Amniotic epithelial cell (primary cell): ENCODE results near the gene BRMS1L.
"Not testable (repeated sequence)": the region's sequence is repeated elsewhere in the genome, so short reads cannot be mapped to it uniquely, and the experiment has no call there.

Experiments used
- DNase-seq: peaks from one replicate; pipeline ENCODE4 v3.0.0-alpha.2; 2010; ENCODE audit warnings: low read depth

Gene BRMS1L

DNA sequence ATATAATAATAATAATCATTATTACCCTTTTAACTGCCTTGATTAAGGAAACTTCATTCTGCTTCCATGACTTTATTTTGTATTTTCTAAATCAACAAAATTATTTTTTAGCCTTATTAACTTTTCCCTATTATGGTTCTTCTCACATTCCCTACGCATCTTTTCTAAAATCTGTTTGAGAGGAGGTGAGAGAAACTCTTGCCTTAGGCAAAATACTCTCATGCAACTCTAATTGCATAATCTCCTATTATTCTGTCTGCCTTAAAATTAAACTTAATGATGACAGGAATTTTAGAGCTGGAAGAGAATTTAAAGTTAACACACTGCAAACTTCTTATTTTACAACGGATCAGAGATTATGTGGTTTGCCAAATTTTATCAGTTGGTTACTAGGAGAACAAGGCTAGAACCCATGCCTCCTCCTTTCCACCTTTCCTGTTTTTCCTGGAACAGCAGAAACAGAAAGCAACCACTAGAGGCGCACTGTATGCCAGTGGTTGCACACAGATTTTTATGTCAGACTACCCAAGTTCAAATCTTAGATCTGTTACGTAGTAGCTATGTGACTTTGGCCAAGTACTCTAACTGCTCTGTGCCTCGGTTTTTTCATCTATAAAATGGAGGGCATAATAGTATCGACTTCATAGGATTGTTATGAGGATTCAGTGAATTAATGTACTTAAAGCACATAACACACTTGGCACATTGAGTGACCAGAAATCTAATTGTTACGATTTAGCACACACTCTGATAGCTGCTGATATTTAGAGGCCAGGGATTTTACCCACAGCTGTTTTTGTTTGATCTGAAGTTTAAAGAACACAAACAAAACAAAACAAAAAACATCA, 4.3 kb upstream of the BRMS1L start:
- DNase-seq, result peak; percentile 46

DNA sequence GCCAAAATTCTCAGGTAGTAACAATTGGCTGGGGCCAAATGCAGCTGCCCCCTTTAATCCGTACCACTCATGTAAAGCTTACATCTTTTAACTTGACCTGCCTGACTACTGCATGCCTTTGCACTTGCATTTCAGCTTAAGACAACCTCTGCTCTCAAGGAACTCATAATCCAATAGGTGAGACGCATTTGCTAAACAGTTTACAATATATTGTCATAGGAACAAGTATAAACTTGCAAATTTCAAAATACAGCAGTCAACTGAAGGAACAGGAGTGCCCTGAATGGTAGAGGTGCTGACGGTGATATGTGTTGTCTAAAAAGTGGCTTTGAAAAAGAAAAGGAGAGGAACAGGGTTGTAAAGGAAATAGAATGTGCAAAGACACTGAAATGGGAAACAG, 3.6 kb upstream of the BRMS1L start:
- no peak for DNase-seq

DNA sequence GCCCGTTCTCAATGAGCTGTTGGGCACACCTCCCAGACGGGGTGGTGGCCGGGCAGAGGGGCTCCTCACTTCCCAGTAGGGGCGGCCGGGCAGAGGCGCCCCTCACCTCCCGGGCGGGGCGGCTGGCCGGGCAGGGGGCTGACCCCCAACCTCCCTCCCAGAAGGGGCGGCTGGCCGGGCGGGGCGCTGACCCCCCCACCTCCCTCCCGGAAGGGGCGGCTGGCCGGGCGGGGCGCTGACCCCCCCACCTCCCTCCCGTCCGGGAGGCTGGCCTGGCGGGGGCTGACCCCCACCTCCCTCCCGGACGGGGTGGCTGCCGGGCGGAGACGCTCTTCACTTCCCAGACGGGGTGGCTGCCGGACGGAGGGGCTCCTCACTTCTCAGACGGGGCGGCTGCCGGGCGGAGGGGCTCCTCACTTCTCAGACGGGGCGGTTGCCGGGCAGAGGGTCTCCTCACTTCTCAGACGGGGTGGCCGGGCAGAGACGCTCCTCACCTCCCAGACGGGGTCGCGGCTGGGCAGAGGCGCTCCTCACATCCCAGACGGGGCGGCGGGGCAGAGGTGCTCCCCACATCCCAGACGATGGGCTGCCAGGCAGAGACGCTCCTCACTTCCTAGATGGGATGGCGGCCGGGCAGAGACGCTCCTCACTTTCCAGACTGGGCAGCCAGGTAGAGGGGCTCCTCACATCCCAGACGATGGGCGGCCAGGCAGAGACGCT, 1.5 kb upstream of the BRMS1L start:
- not testable (repeated sequence) for DNase-seq

DNA sequence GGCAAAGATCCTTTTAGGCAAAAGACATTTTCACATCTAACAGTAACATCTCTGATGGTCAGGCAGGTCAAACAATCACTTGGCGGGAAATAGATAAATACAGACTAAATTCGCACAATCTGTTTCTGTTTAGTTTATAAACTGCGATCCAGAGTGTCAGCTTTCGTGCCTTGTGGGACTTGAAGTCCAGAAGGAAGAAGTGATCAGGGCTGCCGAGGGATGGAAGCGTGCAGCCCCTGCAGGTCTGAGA, 245 bp upstream of the BRMS1L start:
- DNase-seq, result no peak

DNA sequence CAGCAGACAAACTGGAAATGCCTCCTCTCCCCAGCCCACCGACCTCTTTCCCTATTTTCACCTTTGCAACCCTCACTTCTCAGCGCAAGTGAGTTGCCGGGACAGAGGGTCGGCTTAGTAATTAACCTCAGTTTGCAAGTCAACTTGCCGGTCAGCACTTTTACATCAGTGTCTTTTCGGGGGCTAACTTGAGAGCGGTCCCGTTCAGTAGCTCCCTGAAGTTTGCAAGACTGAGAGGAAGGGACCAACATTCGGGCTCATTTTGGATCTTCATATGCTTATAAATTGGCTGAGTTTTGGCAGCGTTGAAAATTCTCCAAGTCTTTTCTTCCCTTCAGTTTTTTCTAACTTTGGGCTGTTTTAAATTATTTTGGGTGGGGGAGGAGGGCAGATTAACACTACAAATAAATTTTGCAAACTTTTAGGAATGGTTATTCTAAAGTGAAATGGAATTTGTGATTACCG, 846 bp downstream of the BRMS1L start:
- no peak for DNase-seq

DNA sequence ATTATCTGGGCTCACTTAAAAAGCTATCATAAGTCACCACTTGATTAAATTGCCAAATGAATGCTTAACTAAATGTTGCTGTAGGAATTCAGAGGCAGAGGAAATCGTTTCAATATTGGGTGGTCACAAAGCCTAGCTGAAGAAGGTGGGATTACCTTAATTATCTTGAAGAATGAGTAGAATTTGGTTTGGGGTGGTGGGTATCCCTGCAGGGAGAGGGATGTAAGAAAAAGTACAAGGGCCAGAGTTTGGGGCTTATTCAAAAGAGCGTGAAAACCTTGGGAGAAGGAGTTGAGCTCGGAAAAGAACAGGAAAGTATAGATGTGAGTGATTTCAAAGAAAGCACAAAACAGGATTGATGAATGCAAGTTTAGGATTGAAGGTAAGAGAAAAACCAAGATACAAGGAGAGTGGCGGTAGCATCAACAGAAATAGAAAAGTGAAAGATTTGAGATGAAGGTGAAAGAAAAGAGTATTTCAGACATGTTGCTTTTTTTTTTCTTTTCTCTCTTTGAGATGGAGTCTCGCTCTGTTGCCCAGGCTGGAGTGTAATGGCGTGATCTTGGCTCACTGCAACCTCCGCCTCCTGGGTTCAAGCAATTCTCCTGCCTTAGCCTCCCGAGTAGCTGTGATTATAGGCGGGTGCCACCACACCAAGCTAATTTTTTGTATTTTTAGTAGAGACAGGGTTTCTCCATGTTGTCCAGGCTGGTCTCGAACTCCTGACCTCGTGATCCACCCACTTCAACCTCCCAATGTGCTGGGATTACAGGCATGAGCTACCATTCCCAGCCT, 1.7 kb downstream of the BRMS1L start:
- no peak for DNase-seq

DNA sequence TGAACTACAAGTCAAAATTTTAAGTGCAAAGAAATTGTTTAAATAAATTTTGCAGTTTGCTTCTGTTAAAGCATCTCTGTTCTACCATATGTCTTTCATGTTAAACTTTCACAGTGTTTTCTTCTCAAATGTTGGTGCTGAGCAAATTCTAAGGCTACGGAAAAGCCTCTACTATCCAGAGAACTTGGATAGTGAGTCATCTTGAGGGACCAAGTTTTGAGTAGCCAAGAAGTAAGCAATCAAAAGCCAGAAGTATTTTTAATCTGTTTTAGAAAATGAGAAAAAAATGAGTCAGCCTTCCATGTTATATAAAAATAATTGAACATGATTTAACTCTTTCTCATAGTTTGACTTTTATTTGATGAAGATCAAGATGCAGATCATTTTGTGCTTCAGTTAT, 3.3 kb downstream of the BRMS1L start:
- peak; percentile 7 for DNase-seq

DNA sequence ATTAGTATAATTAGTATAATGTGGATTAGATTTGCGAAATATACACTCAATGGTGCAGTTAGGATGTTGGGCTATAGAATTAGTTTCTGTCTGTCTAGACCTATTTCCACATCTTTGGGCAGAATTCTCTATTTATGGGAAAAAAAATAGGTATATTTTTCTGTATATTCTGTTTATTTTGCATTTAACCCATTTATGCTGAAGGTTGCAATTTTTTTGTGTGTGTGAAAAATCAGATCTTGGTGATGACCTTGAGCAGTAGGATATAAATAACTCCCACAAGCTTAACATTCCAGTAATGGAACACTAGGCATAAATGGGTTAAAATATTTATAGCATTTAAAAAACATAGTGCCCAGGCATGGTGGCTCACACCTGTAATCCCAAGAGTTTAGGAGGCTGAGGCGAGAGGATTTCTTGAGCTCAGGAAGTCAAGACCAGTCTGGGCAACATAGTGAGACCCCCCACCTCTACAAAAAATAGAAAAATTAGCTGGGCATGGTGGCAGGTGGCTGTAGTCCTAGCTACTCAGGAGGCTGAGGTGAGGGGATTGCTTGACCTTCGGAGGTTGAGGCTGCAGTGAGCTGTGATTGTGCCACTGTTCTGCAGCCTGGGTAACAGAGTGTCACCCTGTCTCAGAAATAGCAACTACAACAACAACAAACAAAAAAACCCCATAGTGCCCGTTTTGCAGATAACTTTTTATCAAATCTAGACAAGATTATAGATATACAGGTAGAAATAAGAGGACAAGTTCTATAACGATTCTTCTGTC, 9.3 kb downstream of the BRMS1L start:
- no peak for DNase-seq

DNA sequence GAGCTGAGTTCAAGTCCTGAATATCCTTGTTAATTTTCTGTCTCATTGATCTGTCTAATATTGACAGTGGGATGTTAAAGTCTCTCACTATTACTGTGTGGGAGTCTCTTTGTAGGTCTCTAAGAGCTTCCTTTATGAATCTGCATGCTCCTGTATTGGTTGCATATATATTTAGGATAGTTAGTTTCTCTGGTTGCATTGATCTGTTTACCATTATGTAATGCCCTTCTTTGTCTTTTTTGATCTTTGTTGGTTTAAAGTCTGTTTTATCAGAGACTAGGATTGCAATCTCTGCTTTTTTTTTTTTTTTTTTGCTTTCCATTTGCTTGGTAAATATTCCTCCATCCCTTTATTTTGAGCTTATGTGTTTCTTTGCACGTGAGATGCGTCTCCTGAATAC, 15.6 kb downstream of the BRMS1L start:
- not testable (repeated sequence) for DNase-seq

DNA sequence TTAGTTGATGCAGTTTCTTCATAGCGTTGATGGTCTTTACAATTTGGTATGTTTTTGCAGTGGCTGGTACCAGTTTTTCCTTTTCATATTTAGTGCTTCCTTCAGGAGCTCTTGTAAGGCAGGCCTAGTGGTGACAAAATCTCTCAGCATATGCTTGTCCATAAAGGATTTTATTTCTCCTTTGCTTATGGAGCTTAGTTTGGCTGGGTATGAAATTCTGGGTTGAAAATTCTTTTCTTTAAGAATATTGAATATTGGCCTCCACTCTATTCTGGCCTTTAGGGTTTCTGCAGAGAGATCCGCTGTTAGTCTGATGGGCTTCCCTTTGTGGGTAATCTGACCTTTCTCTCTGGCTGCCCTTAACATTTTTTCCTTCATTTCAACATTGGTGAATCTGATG, 16.1 kb downstream of the BRMS1L start:
- DNase-seq, result not testable (repeated sequence)

DNA sequence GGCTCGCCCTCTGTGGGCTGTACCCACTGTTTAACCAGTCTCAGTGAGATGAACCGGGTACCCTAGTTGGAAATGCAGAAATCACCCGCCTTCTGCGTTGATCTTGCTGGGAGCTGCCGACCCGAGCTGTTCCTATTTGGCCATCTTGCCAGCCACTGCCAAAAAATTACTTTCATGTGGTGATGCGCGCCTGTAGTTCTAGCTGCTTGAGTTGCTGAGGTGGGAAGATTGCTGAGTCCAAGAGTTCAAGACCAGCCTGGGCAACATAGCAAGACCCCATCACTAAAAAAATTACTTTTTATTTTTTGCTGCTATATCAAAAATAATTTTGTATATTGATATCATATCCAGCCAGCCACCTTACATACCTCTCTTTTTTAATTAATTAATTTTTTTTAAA, 18.4 kb downstream of the BRMS1L start:
- no peak for DNase-seq

DNA sequence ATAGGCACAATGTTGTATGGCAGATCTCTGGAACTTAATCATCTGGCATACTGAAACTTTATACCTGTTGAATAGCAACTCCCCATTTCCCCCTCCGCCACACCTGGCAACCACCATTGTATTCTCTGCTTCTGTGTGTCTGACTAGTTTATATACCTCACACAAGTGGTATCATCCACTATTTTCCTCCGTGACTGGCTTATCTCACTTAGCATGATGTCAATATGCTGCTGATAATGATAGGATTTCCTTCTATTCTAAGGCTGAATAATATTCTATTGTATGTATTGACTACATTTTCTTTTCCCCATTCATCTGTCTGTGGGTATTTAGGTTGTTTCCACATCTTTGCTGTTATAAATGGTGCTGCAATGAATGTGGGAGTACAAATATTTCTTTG, 21.5 kb downstream of the BRMS1L start:
- DNase-seq, result no peak

DNA sequence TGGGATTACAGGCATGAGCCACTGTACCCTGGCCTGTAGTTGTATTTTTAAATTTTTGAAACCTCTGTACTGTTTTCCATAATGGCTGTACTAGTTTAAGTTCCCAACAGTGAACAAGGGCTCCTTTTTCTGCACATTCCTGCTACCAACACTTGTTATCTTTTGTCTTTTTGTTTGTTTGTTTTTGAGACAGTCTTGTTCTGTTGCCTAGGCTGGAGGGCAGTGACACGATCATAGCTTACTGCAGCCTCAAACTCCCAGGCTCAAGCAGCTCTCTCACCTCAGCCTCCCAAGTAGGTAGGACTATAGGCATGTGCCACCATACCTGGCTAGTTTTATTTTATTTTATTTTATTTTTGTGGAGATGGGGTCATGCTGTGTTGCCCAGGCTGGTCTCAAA, 23.0 kb downstream of the BRMS1L start:
- DNase-seq, result no peak

DNA sequence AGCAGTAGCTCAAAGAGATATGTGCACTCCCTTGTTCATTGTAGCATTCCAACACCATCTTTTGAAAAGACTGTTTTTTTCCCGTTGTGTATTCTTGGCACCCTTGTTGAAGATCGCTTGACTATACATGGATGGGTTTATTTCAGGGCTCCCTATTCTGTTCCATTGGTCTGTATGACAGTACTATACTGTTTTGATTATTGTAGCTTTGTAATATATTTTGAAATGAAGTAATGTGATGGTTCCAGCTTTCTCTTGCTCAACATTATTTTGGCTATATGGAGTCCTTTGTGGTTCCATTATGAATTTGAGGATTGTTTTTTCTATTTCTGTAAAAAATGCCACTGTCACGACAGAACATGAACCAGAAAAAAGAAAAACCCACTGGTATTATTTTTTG, 25.7 kb downstream of the BRMS1L start:
- no peak for DNase-seq

DNA sequence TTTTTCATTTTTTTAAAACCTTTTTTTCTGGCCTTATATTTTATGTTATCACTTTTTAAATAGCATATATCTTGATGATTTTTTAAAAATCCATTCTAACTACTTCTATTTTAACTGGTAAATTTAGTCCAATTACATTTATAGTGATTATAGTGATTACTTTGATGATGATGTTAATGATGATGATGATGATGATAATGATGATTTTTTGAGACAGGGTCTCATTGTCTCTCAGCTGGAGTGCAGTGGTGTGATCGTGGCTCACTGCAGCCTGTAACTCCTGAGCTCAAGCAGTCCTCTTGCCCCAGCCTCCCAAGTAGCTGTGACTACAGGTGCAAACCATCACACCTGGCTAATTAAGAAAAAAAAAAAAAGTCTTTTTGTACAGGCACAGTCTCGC, 27.1 kb downstream of the BRMS1L start:
- no peak for DNase-seq

DNA sequence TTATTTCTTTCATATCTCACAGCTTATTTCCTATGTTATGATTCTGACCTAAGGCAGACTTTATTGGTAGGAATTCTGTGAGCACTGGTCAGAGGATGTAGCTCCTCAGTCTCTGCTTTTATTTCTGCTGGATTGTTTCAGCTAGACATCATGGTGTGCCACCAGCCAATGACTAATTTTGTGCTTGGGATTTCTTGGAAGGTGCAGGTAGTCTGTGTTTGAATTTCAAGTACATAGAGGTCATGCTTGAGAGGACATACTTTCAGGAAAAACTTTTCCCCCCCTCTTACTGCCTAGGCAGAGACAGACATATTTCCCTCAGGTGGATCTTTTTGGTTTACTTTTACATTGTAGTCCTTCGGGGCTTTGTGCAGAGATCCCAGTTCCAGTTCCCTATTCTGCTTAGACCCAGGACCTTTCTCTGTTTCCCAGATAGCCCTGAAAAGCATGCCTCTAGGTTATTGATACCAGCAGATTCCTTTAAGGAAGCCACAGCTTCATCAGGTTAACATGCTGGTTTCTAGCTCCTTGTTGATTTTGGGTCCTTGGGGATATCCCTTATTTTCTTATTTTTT, 28.6 kb downstream of the BRMS1L start:
- DNase-seq, result no peak

DNA sequence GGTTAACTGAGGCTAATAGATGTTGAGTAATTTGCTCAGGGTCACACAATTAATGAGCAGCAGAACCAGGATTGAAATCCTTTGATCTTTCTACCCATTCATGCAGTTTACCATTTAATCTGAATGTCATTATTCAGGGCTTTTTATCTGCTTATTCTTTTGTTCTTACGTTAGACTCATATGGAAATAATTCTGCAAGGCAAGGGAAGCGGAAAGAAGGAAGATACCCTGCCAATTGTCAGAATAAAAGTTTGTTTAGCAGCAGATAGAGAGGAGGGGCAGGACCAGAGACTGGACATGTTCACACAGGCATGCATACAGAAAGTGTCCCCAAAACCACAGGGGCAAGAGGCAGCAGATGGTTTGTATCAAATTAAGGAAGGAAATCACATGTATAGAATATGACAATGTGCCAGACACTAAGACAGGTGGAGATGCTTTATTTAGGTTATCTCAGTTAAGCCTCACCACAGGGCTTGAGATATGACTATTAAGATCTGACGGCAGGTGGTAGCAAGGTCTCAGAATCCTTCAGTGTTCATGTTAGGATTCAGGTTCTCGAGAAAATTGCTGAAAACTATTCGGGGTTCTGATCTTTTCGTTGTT, 29.8 kb downstream of the BRMS1L start:
- DNase-seq, result no peak

DNA sequence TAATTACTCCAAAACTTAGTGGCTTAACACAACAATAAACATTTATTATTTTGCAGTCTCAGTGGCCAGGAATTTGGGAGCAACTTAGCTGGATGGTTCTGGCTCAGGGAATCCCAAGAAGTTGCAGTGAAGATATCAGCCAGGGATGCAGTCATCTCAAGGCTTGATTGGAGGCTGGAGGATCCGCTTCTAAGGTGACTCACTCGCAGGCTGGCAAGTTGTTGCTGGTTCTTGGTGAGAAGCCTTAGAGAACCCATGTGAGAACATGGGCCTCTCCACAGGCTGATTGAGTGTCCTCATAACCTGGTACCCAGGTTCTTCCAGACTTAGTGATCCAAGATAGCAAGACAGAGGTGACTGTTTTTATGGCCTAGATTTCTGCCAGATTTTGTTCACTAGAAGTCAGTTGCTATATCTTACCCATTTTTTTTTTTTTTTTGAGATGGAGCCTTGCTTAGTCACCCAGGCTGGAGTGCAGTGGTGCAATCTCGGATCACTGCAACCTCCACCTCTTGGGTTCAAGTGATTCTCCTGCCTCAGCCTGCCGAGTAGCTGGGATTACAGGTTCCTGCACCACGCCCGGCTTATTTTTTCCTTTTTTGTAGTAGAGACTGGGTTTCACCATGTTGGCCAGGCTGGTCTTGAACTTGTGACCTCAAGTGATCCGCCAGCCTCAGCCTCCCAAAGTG, 32.5 kb downstream of the BRMS1L start:
- peak; percentile 81 for DNase-seq

DNA sequence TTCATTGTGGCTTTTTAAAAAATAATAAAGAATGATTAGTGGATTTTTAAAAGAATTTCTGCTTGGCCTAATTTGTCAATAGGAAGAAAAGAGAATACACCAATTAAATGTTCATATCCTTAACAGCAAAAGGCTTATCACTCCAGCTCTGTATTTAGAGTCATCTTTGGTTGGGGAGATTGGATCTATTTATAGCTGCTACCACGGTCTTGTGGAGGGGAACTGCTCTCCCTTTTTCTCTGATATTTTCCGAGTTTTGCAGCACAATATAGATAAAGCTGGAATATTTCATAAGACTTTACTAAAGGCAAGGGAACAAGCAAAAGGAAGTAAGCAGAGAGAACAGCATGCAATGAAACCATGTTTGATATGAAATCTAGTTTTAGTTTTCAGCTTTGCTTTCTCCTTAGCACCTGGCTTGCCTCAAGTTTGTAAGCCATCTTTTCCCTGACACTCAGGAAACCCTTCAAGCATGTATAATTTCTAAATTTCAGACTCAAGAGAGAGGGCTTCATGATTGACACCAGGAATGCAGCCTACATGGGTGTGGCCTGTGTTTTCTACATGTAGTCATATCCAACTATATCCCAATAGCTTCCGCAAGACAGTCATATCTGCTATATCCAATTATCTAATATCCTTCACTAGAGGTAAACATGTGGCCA, 35.2 kb downstream of the BRMS1L start:
- DNase-seq, result peak; percentile 7
